COR-L47 (cell line): ENCODE data around the gene SAMD4A.
"Not testable (repeated sequence)": the region's sequence is repeated elsewhere in the genome, so short reads cannot be mapped to it uniquely, and the experiment has no call there.

Source experiments
- DNase-seq: peaks from one replicate; lab custom pipeline; 2025; lab: John Stamatoyannopoulos, UW

Gene SAMD4A

GRCh38 chr14:54734966-54735365 is 168.0 kb downstream of the SAMD4A start:
- no peak for DNase-seq

DNA sequence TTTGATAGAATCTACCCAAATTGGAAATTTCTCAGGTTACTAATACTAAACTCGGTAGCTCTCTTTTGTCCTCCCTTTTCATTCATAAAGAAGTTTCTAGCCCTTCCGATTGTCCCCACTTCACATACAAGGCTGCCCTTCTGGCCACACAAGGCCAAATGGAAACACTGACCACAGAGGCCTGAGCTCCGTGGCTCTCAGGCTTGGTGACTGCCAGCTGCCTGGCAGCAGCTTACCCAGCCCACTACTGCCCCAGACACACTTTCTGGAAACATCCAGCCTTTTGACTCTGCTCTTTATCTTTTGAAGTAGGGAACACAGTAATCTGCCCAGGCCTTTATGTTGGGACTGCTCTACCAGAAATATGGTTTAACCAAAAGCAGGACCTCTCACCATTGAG is 168.5 kb downstream of the SAMD4A start:
- no peak for DNase-seq

- no peak for DNase-seq
Observed at GRCh38 chr14:54737132-54737711, 170.3 kb downstream of the SAMD4A start.

- no peak for DNase-seq
Observed at GRCh38 chr14:54738009-54738408, 171.1 kb downstream of the SAMD4A start.

GRCh38 chr14:54739514-54739913 is 172.6 kb downstream of the SAMD4A start:
- DNase-seq = no peak

GRCh38 chr14:54742492-54743350 is 175.8 kb downstream of the SAMD4A start:
- no peak for DNase-seq

DNA sequence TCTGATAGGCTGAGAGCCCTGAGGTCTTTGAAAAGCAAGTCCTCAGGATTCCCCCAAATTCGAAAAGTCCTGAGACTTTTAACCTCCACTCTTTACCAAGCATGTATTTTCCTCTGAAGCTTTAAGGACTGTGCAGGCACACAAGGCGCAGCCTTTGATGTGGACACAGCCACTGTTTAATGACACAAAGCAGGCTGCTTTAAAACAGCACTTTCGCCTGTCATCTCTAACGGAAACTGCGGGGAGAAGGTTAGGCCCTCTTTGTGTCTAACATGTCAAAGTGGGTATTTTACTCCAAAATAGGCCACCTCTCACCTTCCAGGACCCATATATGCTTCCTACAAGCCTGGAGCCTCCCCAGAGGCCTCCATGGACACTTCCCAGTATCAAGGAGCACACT is 176.5 kb downstream of the SAMD4A start:
- DNase-seq = no peak

DNA sequence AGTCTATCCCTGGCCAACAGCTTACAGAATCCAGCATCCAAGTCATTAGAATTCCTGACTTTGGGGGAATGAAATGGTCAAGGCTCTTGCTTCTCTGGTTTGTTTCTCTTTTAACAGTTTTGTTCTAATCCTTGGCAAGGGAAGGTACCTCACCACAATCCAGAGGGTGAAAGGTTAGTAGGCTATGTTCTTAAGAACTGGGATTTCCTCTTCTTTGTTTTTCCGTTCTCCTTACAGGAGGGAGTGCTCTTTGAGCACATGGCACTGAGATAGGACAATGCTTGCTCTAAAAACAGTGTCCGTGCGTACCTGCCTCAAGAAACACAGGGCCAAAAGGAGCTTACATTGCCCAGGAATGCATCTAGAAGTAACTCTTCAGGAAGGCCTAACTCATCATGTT is 179.1 kb downstream of the SAMD4A start:
- no peak for DNase-seq

DNA sequence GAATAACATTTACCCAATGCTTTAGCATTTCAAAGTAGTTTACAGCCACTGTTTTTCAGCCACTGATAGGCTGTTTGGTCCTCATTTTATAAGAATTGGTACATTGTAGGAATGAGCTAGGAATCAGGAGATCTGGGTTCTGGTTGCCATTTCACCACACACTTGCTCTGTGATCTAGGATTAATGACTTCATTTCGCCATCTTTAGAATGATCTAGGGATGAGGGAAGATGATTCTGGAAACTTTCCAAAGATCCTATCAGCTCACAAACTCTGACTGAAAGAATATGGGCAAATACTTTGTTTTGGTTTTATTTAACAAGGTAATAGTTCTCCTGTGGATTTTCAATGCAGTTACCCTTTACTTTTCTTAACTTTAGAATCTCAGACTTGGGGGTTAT is 180.7 kb downstream of the SAMD4A start:
- DNase-seq = no peak

DNA sequence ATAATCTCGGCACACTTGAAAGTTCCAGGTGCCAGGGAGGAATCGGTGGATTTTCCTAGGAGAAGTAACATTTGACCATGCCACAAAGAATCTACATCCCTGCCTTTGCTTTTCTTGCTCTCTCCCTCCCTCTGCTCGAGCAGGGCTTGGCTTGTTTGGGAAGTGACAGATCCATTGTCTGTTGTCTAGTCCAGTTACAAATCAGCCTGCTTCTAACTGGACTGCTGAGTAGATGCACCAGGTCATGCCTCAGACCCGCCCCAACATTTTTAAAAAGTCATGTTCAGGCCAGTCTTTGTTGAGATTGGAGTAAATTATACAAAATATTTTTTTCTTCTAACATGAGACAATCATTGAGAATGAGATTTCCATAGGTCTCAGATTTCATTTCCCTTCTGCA is 182.3 kb downstream of the SAMD4A start:
- no peak for DNase-seq

DNA sequence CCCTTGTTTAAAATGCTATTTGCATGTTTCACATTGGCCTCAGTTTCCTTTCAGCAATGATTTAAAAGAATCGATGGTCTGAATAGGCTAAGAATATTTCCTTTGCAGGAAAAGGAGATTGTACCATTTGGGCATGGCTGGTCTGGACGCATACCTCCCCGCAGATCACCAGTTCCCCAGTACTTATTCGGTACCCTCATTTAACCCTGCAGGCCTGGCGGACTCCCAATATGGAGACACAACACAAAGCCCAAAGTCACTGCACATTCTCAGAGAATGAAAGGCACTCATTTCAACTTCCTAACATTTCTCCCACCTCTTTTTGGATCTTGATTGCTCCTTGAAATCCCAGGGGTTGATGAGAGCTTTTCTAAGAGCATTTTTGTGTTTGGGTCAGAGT is 182.8 kb downstream of the SAMD4A start:
- DNase-seq = no peak

DNA sequence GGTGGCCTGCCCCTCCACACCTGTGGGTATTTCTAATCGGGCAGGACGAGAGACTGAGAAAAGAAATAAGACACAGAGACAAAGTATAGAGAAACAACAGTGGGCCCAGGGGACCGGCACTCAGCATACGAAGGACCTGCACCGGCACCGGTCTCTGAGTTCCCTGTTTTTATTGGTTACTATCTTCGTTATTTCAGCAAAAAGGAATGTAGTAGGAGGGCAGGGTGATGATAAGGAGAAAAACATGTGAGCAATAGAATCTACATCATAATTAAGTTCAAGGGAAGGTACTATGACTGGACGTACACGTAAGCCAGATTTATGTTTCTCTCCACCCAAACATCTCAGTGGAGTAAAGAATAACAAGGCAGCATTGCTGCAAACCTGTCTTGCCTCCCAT is 185.7 kb downstream of the SAMD4A start:
- DNase-seq = not testable (repeated sequence)

- not testable (repeated sequence) for DNase-seq
Observed at GRCh38 chr14:54753396-54753795, 186.5 kb downstream of the SAMD4A start.

GRCh38 chr14:54754116-54754622 is 187.2 kb downstream of the SAMD4A start:
- no peak for DNase-seq

- no peak for DNase-seq
Observed at GRCh38 chr14:54754623-54755386, 187.9 kb downstream of the SAMD4A start.

GRCh38 chr14:54756656-54757392 is 189.9 kb downstream of the SAMD4A start:
- DNase-seq = no peak

- no peak for DNase-seq
Observed at GRCh38 chr14:54758041-54758440, 191.1 kb downstream of the SAMD4A start.

DNA sequence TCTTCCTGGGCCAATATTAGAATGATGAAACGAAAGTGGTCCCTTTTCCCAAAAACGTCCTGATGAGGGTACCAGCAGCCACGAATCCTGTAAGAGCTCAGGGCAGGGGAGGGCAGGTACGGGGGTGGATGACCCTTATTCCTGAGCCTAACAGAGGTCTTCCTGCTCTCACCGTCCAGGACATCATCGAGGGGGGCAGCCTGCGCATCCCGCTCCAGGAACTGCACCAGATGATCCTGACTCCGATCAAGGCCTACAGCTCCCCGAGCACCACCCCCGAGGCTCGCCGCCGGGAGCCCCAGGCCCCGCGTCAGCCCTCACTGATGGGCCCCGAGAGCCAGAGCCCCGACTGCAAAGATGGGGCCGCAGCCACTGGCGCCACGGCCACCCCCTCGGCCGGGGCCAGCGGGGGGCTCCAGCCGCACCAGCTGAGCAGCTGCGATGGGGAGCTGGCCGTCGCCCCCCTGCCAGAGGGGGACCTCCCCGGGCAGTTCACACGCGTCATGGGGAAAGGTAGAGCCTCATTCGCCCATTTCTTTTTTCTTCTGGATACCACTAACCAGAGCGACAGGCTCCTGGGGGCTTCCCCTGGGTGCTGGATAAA is 193.2 kb downstream of the SAMD4A start:
- no peak for DNase-seq

- no peak for DNase-seq
Observed at GRCh38 chr14:54760866-54761575, 194.1 kb downstream of the SAMD4A start.

DNA sequence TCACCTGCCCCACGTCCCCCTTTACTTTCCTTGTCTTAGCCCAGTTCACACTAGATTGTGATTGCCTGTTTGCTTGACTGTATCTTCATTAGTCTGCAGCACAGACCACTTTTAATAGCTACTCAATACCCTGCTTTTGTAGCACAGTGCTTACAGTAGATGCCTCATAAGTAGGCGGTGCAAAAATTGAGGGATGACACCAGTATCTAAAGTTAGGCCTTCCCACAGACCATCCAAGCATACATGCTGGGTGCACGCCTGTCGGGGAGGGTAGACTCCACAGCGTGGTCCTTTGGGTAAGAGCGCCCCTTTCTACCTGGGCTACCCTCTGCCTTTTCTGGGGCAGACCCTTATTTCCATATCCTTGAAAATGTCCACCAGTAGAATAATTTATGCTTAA is 194.9 kb downstream of the SAMD4A start:
- no peak for DNase-seq

DNA sequence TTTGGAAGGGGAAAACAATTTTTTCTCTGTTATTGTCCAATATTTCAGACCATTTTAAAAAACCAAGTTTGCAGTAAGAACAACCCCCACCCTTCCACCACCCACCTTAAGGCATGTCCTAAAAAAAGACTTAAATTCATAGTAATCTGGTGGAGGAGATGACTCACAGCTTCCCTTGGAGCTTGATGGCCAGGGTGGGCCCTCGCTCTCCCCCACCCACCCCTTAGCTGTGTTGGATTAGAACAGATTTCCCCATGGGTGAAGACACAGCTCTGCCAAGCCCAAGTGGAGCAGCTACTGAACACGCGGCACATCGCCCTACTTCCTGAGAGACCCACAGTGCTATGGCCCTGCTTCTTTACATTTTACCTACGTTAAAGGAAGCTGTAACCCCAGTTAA is 195.4 kb downstream of the SAMD4A start:
- DNase-seq = no peak
